IPS-11a (cell line): ENCODE results near the gene TPPP.

ENCODE experiments used
- H3K4me3 ChIP-seq: one replicate; pipeline ENCODE4 v1.5.1; 2013; ENCODE audit warnings: low read depth, low read length, control low read depth

TPPP gene

GRCh38 chr5:677131-678101 lies 15.7 kb downstream of the TPPP start:
- H3K4me3 ChIP-seq: no peak overlapping the region

- H3K4me3 ChIP-seq: no peak overlapping the region
Observed at GRCh38 chr5:676699-677076, 16.5 kb downstream of the TPPP start.

- H3K4me3 ChIP-seq: no peak overlapping the region
Observed at GRCh38 chr5:675871-676698, 17.1 kb downstream of the TPPP start.

- H3K4me3 ChIP-seq: no peak overlapping the region
Observed at GRCh38 chr5:675111-675870, 17.9 kb downstream of the TPPP start.

- H3K4me3 ChIP-seq: no peak overlapping the region
Observed at GRCh38 chr5:674630-675011, 18.5 kb downstream of the TPPP start.

GRCh38 chr5:673831-674629 lies 19.1 kb downstream of the TPPP start:
- H3K4me3 ChIP-seq: no peak overlapping the region

- no peak overlapping the region for H3K4me3 ChIP-seq
Observed at GRCh38 chr5:673161-673830, 19.9 kb downstream of the TPPP start.

GRCh38 chr5:672329-673160 lies 20.6 kb downstream of the TPPP start:
- no peak overlapping the region for H3K4me3 ChIP-seq

- H3K4me3 ChIP-seq: no peak overlapping the region
Observed at GRCh38 chr5:671459-672328, 21.5 kb downstream of the TPPP start.

- no peak overlapping the region for H3K4me3 ChIP-seq
Observed at GRCh38 chr5:670396-671270, 22.5 kb downstream of the TPPP start.

GRCh38 chr5:669842-670395 lies 23.2 kb downstream of the TPPP start:
- H3K4me3 ChIP-seq: no peak overlapping the region

GRCh38 chr5:669111-669841 lies 23.9 kb downstream of the TPPP start:
- H3K4me3 ChIP-seq: no peak overlapping the region

GRCh38 chr5:668283-668995 lies 24.7 kb downstream of the TPPP start:
- no peak overlapping the region for H3K4me3 ChIP-seq

- H3K4me3 ChIP-seq: no peak overlapping the region
Observed at GRCh38 chr5:666816-667498, 26.2 kb downstream of the TPPP start.
